Endothelial cell of umbilical vein (primary cell): ENCODE results near the gene KCNAB2. TPM values are rescaled to one million over a fixed set of nuclear protein-coding genes. Genes with fewer than 3 reads are reported as not detected.

Experiments
- BruUV-seq: library from RNA; stranded (reverse); fragments of 400-500 nt; replicated peaks from 2 replicates; lab custom pipeline; 2021; lab: Mats Ljungman, UMichigan
- CTCF ChIA-PET: fragments of 300-600, 350-600 bp; sonication (Branson Sonifier 250); formaldehyde crosslinking; loops from one replicate; lab custom pipeline; 2021; ENCODE audit warnings: antibody characterized with exemption, inconsistent platforms; lab: Charles Lee
- POLR2A ChIA-PET: fragments of 300-600, 350-600 bp; sonication (Branson Sonifier 250); formaldehyde crosslinking; loops from one replicate; lab custom pipeline; 2021; ENCODE audit warnings: antibody characterized with exemption, inconsistent platforms; lab: Charles Lee
- DNase-seq: peaks from one replicate; pipeline ENCODE4 v3.0.0-alpha.2; 2011; ENCODE audit warnings: low read depth, low spot score
- FAIRE-seq: peaks from 2 replicates; lab custom pipeline; 2011; peaks lifted over from hg19 to GRCh38; lab: Jason Lieb, UNC
- H2AFZ ChIP-seq: 2 replicates; pipeline ENCODE4 v1.6.0; 2012; ENCODE audit warnings: low read depth, low read length, control low read depth, inconsistent platforms
- H3K27ac ChIP-seq: 2 replicates; pipeline ENCODE4 v1.5.1; 2011; ENCODE audit warnings: low read depth, mild to moderate bottlenecking, control low read depth, low read length, moderate library complexity; ENCODE audit not compliant: insufficient read depth
- H3K27me3 ChIP-seq, 2 experiments: 2 replicates each; pipeline versions ENCODE4 v1.6.0 to v1.6.1; 2011; ENCODE audit warnings: low read length in 2 of 2, mixed read lengths in 1 of 2; ENCODE audit not compliant: control insufficient read depth in 2 of 2, insufficient read depth in 2 of 2
- H3K36me3 ChIP-seq, 2 experiments: 2 replicates in 1 of 2; 3 replicates in 1 of 2; pipeline ENCODE4 v1.5.1; 2011; ENCODE audit warnings: low read length in 2 of 2, mild to moderate bottlenecking in 1 of 2, moderate library complexity in 1 of 2; ENCODE audit not compliant: control insufficient read depth in 2 of 2, insufficient read depth in 2 of 2; ENCODE audit errors: extremely low read depth in 1 of 2
- H3K4me1 ChIP-seq: 3 replicates; pipeline ENCODE4 v1.5.1; 2011; ENCODE audit warnings: mild to moderate bottlenecking, low read length; ENCODE audit not compliant: control insufficient read depth, insufficient read depth; ENCODE audit errors: extremely low read depth
- H3K4me2 ChIP-seq: 2 replicates; pipeline ENCODE4 v1.6.1; 2011; ENCODE audit warnings: low read length, control low read depth, mixed read lengths; ENCODE audit not compliant: insufficient read depth
- H3K4me3 ChIP-seq, 3 experiments: fragments of 200-600 bp in 1 of 3; sonication (generic), shearing (Covaris generic) in 1 of 3; replicated peaks in 1 of 3; 2 replicates each; pipeline ENCODE4 v1.5.1; 2011 to 2016; ENCODE audit warnings: control low read depth in 3 of 3, low read length in 3 of 3, mild to moderate bottlenecking in 2 of 3, inconsistent platforms in 1 of 3, low read depth in 1 of 3, moderate library complexity in 1 of 3; ENCODE audit not compliant: insufficient read depth in 1 of 3
- H3K79me2 ChIP-seq: 2 replicates; pipeline ENCODE4 v1.6.0; 2012; ENCODE audit warnings: low read length, inconsistent platforms; ENCODE audit not compliant: control insufficient read depth, insufficient read depth
- H3K9ac ChIP-seq: replicated peaks from 2 replicates; pipeline ENCODE3; 2011; ENCODE audit warnings: low read length, control low read depth; ENCODE audit not compliant: insufficient read depth; ENCODE audit errors: extremely low read depth
- H3K9me1 ChIP-seq: replicated peaks from 3 replicates; pipeline ENCODE4 v1.6.0; 2011; ENCODE audit warnings: mild to moderate bottlenecking, low read length; ENCODE audit not compliant: control insufficient read depth, insufficient read depth; ENCODE audit errors: extremely low read depth
- H3K9me3 ChIP-seq: replicated peaks from 2 replicates; pipeline ENCODE4 v1.5.1; 2012; ENCODE audit warnings: low read length, inconsistent platforms; ENCODE audit not compliant: control insufficient read depth, insufficient read depth
- H4K20me1 ChIP-seq: replicated peaks from 2 replicates; pipeline ENCODE3; 2011; ENCODE audit warnings: mild to moderate bottlenecking, low read length; ENCODE audit not compliant: control insufficient read depth, insufficient read depth; ENCODE audit errors: extremely low read depth
- CTCF ChIP-seq, 2 donors: IDR thresholded peaks; 1 replicate in 1 of 2; 2 replicates in 1 of 2; pipeline ENCODE4 v1.5.1; 2011; ENCODE audit warnings: low read length in 2 of 2, mild to moderate bottlenecking in 2 of 2, moderate library complexity in 2 of 2, control low read depth in 1 of 2, inconsistent platforms in 1 of 2, low read depth in 1 of 2; ENCODE audit not compliant: insufficient read depth in 1 of 2; ENCODE audit errors: extremely low read depth in 1 of 2
- FOS ChIP-seq: IDR thresholded peaks from 2 replicates; pipeline ENCODE4 v1.6.1; 2011; ENCODE audit warnings: mild to moderate bottlenecking, low read length, moderate library complexity, borderline replicate concordance; ENCODE audit not compliant: insufficient read depth
- GATA2 ChIP-seq: IDR thresholded peaks from 2 replicates; pipeline ENCODE4 v1.7.0; 2011; ENCODE audit warnings: low read depth, mild to moderate bottlenecking, moderate library complexity, mixed read lengths, low read length; ENCODE audit not compliant: insufficient read length, insufficient read depth
- MAX ChIP-seq: IDR thresholded peaks from 2 replicates; pipeline ENCODE4 v1.6.1; 2011; ENCODE audit not compliant: insufficient read depth, insufficient read length
- MYC ChIP-seq: IDR thresholded peaks from one replicate; pipeline ENCODE4 v1.6.1; 2011; ENCODE audit warnings: mild to moderate bottlenecking, low read depth, low read length
- POLR2A ChIP-seq: IDR thresholded peaks from 2 replicates; pipeline ENCODE4 v1.6.1; 2012; ENCODE audit warnings: low read depth, mild to moderate bottlenecking, control low read depth, low read length
- dilution Hi-C: fragments of 300-500 bp; cut with MboI; formaldehyde crosslinking; loops from one replicate; pipeline ENCODE4 v1.15.0; 2019; ENCODE audit warnings: low sequenced_read_pairs; ENCODE audit not compliant: extremely low pct_ligation_motif_present
- intact Hi-C: fragments of 100-400 bp; cut with micrococcal nuclease; formaldehyde crosslinking; loops from one replicate; pipeline ENCODE4 v1.10.0; 2022
- polyA plus RNA-seq, 4 experiments: library from polyadenylated mRNA; depleted of rRNA in 3 of 4; stranded (reverse) in 3 of 4; unstranded in 1 of 4; fragments of >200 nt; gene quantifications; 2 replicates each; pipeline versions ENCODE4 v1.2.1 to v1.2.3, GENCODE V29; 2011 to 2012; ENCODE audit warnings: missing spikeins in 1 of 4
- total RNA-seq: library from RNA; stranded (reverse); gene quantifications from 2 replicates; pipeline ENCODE4 v1.2.3, GENCODE V29; 2021

Gene KCNAB2
- total and polyA plus RNA-seq, 2 donors (not counting 3 experiments of a cell fraction or from before 2014, with no cell fraction given): 2.4 to 3.8 TPM

GRCh38 chr1:6141592-6141991, 95.9 kb downstream of the KCNAB2 start:
- FAIRE-seq: no peak
- Histone ChIP-seq H3K36me3 (no peaks in the 10 kb centered on the region), H3K4me3 (no peak overlapping the region)

More at GRCh38 chr1:6141592-6141991, 95.9 kb downstream of the KCNAB2 start:
- Histone ChIP-seq H3K27me3 (no peaks in the 10 kb centered on the region), H3K4me1 (no peaks in the 10 kb centered on the region), H3K79me2 (no peaks in the 10 kb centered on the region), H2AFZ (no peak overlapping the region), H4K20me1 (no peaks in the 10 kb centered on the region), H3K4me2 (no peak overlapping the region), H3K9me1 (no peaks in the 10 kb centered on the region), H3K9me3 (no peaks in the 10 kb centered on the region), H3K27ac (no peak overlapping the region), H3K9ac (no peak overlapping the region)
- TF ChIP-seq GATA2: no peak
- no peak for TF ChIP-seq POLR2A
- no peak for TF ChIP-seq MAX
- no peak for TF ChIP-seq FOS
- no peak for TF ChIP-seq CTCF (IDR thresholded peaks at IDR 0.05; ENCODE audit: extremely low read depth in 1 of 2, insufficient read depth in 1 of 2, low read depth in 1 of 2, low read length in 2 of 2)
- no peak for TF ChIP-seq MYC
- dilution Hi-C loops (no loop called here), intact Hi-C loops (no loop called here)
- DNase-seq: no peak
- BruUV-seq: no TSS peak
- ChIA-PET POLR2A (no interaction called here), CTCF (no interaction called here)
